Measurements from ENCODE around the gene KRT14.

KRT14 gene

GRCh38 chr17:41533613-41534012, 53.1 kb downstream of the KRT14 start:
- H3K4me3 ChIP-seq (ENCODE audit: low read depth, low read length), result no peak overlapping the region

- no peak overlapping the region for H3K4me3 ChIP-seq (ENCODE audit: low read depth, low read length)
Measured at GRCh38 chr17:41532947-41533570, 53.6 kb downstream of the KRT14 start.
